Kasumi-1 (cell line): ENCODE results near the gene DGKG.
A peak's percentile ranks its signal among the peaks of the same experiment; 100 is the strongest.

ENCODE experiments used
- DNase-seq, 2 experiments: peaks; one replicate each; lab custom pipeline; 2025; lab: John Stamatoyannopoulos, UW

The DGKG gene

DNA sequence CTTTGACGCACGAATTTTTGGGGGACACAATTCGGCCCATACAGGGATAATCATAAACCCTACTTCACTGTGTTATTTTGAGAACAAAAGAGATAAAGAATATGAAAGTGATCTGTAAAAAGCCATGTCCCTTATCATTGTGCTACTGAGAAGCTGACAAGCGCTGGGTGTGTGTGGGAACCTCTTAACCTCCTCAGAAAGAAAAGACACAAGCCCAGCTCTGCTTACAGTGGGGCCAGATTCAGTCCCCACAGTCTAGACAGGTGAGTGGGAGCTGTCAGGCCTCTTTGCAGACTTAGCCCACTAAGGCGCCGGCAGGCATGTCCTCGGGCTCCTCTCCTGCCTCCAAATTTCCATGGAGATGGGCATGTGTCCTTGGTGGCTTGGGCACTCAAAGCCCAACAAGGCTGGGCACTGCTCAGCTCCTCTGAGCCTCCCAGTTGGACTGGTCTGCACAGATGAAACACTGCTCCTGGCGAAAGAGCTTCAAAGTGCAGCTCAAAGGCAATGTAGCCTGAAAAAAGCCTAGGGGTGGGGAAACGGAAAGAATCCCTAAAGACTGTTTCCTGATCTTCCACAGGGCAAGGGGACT is 188.7 kb downstream of the DGKG start:
- no peak for DNase-seq

DNA sequence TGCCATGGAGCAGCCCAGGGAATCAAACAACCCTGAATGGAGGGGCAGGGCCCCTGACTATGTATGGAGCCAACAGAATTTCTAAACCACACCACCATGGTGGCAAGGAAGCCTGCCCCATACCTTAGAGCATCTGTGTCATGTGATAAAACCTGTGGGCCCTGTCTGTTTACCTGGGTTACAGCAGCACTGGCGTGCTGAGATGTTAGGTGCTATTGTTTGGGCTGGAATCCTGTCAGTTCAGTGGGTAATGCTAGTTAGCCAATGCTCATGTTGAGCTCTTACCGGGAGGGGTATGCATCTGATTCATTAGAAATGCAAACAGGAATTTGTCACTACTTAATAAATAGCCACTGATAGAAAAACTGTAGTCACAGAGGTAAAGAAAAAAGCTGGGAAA is 189.7 kb downstream of the DGKG start:
- no peak for DNase-seq

DNA sequence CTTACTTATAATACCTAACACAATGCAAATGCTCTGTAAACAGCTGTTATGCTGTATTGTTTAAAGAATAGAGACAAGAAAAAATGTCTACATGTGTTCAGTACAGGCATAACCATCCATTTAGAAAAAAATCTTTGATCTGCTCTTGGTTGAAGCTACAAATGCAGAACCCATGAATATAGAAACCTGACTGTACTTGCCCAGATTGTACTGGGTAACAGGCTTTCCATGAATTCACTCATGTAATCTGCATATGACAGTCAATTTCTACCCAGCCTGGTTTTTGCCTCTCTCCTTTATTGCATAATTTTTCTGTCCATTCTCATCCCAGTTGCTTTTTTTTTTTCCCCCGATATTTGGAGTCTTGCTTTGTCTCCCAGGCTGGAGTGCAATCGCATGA is 190.5 kb downstream of the DGKG start:
- no peak for DNase-seq

DNA sequence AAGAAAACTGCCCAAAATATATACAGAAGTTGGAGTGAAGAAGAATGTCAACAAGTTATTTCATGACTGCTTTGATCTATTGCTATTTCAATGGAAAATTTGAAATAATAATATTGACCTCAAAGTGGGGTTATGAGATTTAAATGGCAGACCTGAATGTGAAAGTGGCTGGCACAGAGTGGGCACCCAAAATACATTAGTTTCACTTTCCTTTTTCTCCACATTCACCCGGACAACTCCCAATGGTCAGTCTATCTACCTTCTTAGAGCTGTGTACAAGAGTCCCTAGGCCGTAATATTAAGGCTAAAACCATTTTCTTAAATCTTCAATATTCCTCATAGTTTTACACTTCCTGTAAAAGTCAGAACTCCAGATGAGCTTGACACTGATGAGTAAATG is 191.5 kb downstream of the DGKG start:
- no peak for DNase-seq

DNA sequence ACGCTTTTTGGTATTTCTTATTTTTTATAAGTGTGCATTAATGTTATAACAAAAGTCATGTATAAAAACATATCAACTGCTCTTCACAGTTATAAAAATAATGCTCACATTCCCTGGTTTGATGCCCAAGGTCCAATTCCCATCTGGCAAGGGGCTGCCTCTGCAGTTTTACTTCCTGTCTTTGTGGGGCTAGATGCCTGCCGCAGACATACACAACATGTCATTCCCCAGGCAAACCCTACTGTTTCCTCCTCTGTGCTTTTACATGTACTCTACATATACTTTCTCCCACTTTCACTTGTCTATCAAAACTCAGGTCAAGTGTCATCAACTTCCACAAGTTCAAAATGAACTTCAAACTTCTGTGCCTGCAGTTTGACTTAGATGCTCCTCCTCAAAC is 192.7 kb downstream of the DGKG start:
- no peak for DNase-seq

DNA sequence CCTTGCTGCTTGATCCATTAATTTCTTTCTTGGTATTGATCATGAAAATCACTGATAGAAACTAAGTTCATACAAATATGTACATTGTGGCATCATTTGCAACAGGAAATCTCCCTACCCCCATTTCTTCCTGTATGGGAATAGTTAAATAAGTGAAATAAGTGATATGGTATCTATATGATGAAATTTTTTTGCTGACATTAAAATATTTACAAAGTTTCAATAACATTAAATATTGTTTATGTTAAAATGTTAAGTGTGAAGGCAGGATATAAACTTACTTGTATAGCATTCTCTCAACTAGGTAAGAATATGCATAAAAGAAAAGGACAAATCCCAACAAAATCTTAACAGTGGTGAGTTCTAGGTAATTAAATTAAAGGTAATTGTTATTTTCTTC is 193.1 kb downstream of the DGKG start:
- no peak for DNase-seq

DNA sequence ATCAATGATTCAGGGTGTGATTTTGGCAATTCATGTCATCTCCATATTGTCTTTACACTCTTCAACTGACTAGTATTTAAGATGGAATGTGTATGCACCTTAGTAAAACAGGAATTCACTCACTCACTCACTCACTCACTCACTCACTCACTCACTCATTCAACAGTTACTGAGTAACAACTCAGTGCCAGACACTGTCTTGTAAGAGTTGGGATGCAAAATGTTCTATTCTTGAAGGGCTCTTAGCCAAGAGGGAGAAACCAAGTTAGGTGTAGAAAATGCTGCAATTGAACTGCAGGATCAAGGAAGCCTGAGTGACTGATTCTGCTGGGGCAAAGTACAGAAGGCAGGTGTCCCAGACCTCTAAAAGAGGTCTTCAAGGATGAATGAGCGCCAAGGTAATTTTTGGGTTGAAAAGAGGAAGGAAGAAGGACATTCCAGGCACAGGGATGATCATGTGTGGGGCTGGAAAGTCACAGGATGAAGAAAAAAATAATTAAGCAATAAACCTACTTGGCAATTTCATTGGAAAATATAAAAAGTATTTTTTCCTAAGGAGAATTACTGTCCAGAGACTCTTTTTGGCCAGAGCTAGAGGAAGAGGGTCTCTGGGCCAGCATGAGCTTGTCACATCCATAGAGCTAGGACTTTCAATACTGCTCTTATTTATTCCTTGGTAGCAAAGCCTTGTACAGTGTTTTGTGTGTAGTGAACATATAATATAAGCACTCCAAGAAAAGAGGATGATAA is 194.2 kb downstream of the DGKG start:
- DNase-seq, result no peak

DNA sequence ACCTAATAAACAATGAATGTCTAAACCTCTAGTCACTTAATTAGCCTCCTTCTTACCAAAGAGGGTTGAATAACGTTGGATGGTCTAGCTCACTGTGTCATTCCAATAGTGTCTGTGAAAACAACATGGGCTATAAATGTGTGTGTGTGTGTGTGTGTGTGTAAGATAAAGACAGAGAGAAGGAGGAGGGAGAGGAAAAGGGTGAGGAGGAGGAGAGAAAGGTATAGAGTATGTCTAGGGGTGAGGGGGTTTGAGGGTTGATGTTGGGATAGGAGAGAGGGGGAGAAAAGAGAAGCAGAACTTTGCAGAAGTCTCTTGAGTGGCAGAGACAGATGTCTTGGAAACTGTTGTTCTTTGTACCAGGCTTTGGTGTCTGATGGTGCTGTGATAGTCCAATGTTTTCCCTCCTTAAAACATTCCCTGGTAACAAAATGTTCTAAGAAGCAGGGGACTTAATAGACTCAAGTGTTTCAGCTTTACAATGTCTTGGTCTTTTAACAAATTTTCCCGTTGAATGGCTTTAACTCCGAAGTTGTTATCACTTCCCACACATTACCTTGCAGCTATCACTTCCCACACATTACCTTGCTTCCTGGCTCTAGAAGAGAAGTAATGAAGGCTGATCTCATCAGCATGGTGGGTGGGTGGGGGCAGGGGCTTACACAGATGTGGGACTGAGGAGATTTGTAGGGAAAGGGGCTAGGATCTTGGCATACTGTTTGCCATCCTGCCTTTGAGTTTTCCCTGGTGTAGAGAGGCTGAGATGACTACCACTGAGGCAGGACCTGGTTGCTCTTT is 195.3 kb downstream of the DGKG start:
- DNase-seq, result no peak

DNA sequence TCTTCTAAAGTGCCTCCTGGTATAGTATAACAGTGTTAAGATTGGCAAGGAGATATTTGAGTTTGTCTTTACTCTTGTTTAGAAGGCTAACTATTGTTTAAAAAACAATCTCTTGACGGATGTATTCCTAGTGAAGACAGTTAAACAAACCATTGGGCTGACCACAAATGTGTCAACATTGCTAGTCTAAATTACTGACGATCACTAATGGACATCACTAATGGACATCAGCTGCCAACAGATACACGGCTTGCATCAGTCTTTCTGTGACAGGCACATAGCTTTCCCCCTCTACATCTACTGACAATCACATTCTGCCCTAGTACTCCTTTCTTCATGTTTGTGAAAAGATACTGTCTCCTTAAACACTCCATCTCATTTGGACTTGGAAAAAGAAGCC is 196.0 kb downstream of the DGKG start:
- DNase-seq, result no peak

DNA sequence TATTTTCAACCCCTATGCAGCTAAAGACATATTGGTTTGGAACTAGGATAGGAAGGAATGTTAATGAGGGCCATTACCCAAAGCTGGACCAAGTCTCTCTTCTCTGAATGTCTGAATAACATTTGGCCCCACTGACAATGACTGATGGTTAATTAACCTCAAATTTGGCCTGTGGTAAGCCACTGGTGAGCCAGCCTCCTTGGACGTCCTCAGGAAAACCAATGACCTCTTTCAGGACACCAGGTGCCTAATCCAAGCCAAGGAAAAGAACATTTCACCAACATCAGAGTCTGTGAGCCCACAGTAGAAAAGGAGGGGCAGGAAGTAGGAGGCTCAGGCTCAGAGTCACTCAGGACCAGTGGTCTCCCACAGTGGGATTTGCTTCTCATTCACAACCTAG is 196.7 kb downstream of the DGKG start:
- DNase-seq, result no peak

DNA sequence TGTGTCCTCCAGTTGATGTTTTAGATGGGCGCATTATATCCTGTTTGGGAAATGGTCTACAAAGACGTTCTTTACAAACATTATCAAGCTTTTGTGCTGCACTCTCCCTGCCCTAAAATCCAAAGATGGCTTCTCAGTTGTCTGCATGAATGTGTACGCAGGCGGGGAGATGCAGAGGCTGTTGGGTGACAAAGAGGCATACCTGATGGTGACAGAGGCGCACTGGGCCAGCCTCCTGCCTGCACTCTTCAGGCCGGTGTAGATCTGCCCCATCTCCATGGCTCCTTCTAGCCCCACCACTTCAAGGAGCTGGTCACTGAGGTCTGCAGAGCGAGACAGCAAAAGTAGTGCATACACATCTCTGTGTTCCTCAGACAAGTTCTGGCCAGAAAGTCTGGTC is 197.3 kb downstream of the DGKG start:
- no peak for DNase-seq

DNA sequence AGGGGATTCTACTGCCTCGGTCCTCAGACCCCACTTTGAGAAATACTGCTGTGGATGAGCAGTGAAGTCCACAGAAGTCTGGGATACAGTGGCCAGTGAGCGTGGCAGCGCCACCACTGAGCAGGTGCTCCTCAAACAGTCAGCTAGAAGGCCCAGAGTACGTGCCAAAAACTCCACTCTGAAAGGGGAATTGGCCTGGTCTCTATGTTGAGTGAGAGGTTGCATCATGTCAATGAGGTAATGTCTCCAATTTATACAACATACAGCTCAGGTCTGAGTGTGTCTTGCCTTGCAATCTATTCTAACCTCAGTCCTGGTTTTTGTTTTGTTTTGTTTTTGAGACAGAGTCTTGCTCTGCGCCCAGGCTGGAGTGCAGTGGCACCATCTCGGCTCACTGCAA is 199.8 kb downstream of the DGKG start:
- DNase-seq, result peak; percentile 64 to 76

DNA sequence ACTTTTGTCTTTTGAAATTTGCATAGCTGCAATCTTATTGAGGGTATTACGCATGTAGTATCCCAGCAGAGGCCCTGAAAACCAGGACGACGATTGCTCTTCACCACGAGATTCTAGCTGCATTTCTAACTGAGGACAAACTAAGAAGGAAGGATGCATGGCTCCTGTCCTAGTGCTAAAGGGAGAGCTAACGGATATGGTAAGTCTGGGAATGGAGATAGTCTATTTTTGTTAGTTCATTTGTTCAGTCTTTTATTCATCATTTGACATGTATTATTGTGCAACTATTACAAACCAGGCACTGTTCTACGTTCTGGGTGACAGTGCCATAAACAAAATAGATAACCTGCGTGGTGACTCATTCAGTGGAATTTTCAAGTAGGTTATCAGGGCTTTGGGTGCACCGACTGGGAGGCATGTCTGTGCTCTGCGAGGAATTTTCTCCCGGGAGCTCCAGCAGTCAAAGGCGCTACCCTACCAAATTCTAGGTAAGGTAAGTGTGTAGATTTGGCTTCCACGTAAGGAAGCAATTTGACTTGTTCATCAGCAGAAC is 201.3 kb downstream of the DGKG start:
- no peak for DNase-seq

DNA sequence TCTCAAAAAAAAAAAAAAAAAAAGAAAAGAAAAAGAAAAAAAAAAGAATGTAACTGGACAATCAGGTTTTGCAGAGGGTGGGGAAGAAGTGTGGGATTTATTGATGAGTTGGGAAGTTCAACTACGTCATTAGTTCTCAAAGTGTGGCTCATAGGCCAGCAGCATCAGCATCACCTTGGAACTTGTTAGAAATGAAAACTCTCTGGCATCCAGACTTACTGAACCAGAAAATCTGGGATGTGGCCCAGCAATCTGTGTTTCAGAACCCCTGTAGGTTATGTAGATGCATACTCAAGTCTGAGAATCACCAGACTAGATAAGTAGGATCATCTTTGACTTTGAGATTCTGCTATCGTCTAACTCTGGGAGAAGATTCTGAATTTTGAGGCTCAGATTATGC is 207.4 kb downstream of the DGKG start:
- DNase-seq, result no peak

DNA sequence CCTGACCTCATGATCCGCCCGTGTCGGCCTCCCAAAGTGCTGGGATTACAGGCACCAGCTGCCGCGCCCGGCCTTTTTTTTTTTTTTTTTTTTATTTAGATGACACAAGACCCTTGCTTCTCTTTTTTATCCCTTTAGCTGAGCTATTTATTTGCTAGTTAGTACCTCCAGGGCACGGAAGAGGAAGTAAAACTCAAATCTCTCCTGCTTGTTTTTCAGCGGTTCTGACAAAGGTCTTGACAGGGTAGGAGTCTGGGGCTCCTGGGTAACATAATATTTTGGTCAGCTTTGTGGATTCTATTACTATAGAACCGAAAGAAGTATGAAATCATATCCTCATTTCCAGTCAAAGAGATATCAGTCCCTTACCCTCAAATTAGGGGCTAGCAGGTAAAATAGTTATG is 209.1 kb downstream of the DGKG start:
- peak; percentile 82 to 83 for DNase-seq

DNA sequence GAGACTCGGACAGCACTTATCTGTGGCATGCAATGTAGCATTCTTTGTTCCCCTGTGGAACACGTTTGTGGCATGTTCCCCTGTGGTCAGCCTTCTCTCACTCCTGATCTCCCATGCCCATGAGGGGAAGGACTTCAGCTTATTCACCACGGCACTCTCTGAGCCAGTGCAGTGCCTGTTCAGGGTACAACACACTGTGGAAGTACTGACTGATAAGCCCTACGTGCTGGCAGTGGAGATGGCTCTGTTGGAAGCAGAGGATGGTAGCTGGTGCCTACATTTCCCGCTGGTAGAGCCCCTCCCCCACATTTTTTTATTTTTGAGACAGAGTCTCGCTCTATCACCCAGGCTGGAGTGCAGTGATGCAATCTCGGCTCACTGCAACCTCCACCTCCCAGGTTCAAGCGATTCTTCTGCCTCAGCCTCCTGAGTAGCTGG is 209.7 kb downstream of the DGKG start:
- no peak for DNase-seq

DNA sequence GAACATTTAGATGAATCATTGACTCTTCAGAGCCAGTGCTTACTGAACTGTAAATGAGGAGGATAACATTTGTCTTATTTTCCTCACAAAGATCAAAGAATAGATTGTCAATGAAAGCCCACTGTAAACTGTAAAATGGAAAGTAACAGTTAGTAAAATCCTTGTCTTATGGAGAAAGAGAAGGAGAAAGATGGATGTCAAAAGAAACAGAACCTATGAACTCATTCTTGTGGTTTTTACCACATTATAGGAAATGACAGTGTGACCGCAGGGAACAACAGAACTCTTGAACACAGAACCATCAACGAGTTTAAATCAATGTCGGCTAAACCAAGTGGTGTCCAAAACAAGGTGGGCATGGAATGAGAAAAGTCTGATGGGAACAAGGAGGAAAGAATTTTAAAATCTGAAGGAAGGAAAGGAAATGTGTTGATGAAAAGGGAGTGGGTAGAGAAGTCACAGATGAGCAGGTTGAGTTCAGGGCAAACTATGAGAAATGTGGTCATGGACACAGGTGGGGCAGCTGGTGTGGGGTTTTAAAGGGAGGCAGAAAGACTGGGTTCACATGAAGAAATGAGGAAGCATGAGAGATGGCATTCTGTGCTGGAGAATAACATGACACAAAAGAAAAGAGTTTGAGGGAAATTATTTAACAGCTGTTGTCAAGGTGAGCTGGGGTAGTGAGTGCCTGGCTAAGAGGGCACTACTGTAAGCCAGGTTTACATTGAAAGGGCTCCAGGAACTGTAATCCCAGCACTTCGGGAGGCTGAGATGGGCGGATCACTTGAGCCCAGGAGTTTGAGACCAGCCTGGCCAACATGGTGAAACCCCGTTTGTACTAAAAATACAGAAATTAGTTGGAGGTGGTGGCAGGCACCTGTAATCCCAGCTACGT is 210.7 kb downstream of the DGKG start:
- no peak for DNase-seq

DNA sequence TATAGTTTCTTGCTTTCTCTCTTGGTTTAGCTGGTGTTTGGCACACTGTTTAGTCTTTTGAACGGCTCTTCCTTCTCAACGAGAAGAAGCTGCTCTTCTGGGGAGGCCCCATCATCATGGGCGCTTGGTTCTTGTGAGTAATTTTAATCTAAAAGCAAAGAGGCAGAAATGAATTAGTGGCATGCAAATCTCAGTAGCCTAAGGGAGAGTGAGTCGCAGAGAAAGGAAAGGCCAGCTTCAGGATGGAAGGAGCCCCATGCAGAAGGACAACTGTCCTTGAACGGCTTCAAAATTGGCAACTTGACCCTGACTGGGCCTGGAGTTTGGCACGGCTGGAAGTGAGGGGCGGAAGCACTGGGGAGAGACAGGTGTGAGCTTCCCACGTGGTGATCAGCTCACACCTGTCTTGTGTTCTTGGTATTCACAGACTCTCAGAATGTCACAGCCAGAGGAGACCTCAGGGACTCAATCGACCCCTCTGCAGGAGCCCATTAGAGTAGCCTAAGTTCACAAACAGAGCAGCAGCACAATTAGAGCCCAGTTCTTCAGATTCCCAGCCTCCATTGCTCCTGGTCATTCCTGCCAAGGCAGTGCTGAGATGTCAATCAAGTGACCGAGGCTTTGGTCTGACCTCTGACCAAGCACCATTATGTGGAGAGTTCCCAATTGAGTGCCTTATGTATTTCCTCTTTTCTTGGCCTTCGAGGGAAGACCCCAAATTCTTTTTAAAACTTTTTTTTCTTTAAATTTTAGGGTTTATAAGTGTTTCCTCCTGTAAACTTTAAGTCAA is 211.8 kb downstream of the DGKG start:
- DNase-seq, result no peak

DNA sequence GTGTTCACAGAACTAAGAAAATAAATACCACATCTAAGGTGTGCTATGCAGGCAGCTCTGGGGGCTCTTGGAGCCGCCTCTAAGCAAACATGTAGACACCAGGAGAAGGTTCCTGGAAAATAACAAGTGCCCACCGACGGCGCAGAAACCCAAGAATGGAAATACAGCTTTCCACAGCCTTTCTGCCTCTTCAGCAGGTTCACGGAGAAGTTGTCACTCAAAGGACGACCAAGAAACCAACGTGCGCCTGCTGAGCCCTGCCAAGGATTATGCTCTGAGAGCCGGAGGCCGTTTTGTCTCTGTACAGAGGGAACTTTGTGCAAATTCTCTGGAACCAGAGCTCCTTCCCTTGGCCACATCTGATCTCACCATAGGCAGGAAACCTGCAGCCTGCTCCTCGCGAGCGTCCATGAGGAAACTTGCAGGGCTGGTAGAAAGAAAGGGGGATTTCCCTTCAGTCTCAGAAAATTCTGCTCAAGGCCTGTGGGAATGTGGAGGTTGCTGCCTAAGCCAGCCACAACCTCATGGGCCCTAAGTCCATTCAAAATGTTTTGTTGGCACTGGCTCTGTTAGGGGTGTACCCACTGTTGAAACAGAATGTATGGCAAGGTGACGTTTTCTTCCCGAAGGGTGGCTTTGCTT is 212.6 kb downstream of the DGKG start:
- no peak for DNase-seq

DNA sequence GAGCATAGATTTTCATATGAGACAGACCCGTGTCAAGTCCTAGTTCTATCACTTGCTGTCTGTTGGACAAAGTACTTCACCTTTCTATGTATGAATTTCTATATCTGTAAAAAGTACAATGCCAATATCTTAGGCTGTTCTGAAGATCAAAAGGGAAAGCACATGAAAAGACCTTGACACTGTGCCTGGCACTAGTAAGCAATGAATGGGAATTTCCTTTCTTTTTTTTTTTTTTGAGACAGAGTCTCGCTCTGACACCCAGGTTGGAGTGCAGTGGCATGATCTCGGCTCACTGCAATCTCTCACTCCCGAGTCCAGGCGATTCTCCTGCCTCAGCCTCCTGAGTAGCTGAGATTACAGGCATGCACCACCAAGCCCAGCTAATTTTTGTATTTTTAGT is 217.8 kb downstream of the DGKG start:
- no peak for DNase-seq

DNA sequence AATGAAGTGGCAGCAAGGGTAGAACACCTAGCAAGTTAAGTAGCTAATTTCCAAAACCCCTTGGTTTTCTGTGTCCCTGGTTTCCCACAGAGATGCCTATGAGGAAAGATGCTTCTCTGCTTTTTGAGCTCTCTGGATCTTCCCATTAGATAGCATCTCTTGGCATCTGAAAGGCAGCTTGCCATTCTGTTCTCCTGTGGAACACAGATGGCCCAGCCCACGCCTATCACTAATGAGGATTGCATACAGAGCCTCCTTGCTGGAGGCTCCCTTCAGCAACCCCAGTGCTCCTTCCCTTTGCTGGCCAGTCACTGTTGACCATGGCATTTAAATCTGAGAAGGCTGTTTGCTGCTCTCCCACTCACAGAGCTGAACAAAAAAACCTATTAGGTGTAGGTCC is 218.8 kb downstream of the DGKG start:
- no peak for DNase-seq
